Activated naive CD8-positive, alpha-beta T cell treated with anti-CD3 and anti-CD28 coated beads, Interleukin-2, amount 50 U/mL, for 16 hours (primary cell): ENCODE measurements around the gene PHPT1.
A peak's percentile ranks its signal among the peaks of the same experiment; 100 is the strongest.
"Not testable (repeated sequence)": the region's sequence is repeated elsewhere in the genome, so short reads cannot be mapped to it uniquely, and the experiment has no call there.

Experiments used
- DNase-seq: peaks from one replicate; pipeline ENCODE4 v3.0.0-alpha.2; 2020; ENCODE audit warnings: low read depth, low spot score

The PHPT1 gene

GRCh38 chr9:136837146-136837855 lies 11.9 kb upstream of the PHPT1 start:
- no peak for DNase-seq

- DNase-seq: not testable (repeated sequence)
These were observed 11.3 kb upstream of the PHPT1 start for GRCh38 chr9:136837856-136838277.

GRCh38 chr9:136838314-136839228 lies 10.6 kb upstream of the PHPT1 start:
- DNase-seq: no peak

GRCh38 chr9:136839229-136840139 lies 9.7 kb upstream of the PHPT1 start:
- DNase-seq: no peak

GRCh38 chr9:136840140-136840876 lies 8.9 kb upstream of the PHPT1 start:
- no peak for DNase-seq

- no peak for DNase-seq
These were observed 8.1 kb upstream of the PHPT1 start for GRCh38 chr9:136840877-136841645.

GRCh38 chr9:136841646-136842379 lies 7.4 kb upstream of the PHPT1 start:
- DNase-seq: not testable (repeated sequence)

GRCh38 chr9:136842380-136842948 lies 6.7 kb upstream of the PHPT1 start, which contains the start of gene AJM1:
Gene AJM1, plus strand, starts transcription at chr9:136842478. Its CDS starts 1,937 bp downstream, at chr9:136844415.
- peak; percentile 67 for DNase-seq

GRCh38 chr9:136843159-136843800 lies 5.9 kb upstream of the PHPT1 start:
- not testable (repeated sequence) for DNase-seq

GRCh38 chr9:136843801-136844740 lies 5.1 kb upstream of the PHPT1 start:
- DNase-seq: peak; percentile 28

- no peak for DNase-seq
These were observed 4.3 kb upstream of the PHPT1 start for GRCh38 chr9:136844761-136845464.

- DNase-seq: no peak
These were observed 3.5 kb upstream of the PHPT1 start for GRCh38 chr9:136845465-136846260.

- DNase-seq: no peak
These were observed 2.7 kb upstream of the PHPT1 start for GRCh38 chr9:136846376-136847087.

GRCh38 chr9:136847088-136847825 lies 2.0 kb upstream of the PHPT1 start:
- DNase-seq: no peak
